Suprapubic skin (tissue), 4 donors: Measurements from ENCODE around the gene TTLL5. TPM values are rescaled to one million over a fixed set of nuclear protein-coding genes. Genes with fewer than 3 reads are reported as not detected.

ENCODE experiments used
- DNase-seq, 2 donors: peaks; one replicate each; pipeline ENCODE4 v3.0.0-alpha.2; 2019; ENCODE audit warnings: low spot score in 2 of 2
- H3K27ac ChIP-seq: fragments of 200-600 bp; sonication (generic); one replicate; pipeline ENCODE4 v1.5.1; 2019
- H3K27me3 ChIP-seq: fragments of 200-600 bp; sonication (generic); one replicate; pipeline ENCODE4 v1.5.1; 2019
- H3K36me3 ChIP-seq: fragments of 200-600 bp; sonication (generic); one replicate; pipeline ENCODE4 v1.5.1; 2019
- H3K4me1 ChIP-seq: fragments of 200-600 bp; sonication (generic); one replicate; pipeline ENCODE4 v1.5.1; 2019
- H3K4me3 ChIP-seq: fragments of 200-600 bp; sonication (generic); one replicate; pipeline ENCODE4 v1.5.1; 2019; ENCODE audit warnings: mild to moderate bottlenecking
- H3K9me3 ChIP-seq: fragments of 200-600 bp; sonication (generic); one replicate; pipeline ENCODE4 v1.5.1; 2019
- CTCF ChIP-seq, 2 donors: fragments of 200-600 bp in 1 of 2; fragments of 450-650 bp in 1 of 2; sonication (generic) in 1 of 2; IDR thresholded peaks; one replicate each; pipeline ENCODE4 v1.5.1; 2016 to 2019; ENCODE audit warnings: antibody characterized with exemption in 2 of 2, mild to moderate bottlenecking in 1 of 2, moderate library complexity in 1 of 2
- EP300 ChIP-seq: sonication (generic); formaldehyde crosslinking; IDR thresholded peaks from one replicate; pipeline ENCODE4 v1.6.1; 2017; ENCODE audit warnings: antibody characterized with exemption
- POLR2A ChIP-seq, 2 donors: fragments of 450-650 bp; IDR thresholded peaks; one replicate each; pipeline ENCODE4 v1.6.1; 2017; ENCODE audit warnings: antibody characterized with exemption in 2 of 2, mild to moderate bottlenecking in 2 of 2, moderate library complexity in 2 of 2
- POLR2AphosphoS5 ChIP-seq, 3 donors: sonication (generic); formaldehyde crosslinking; IDR thresholded peaks; one replicate each; pipeline ENCODE4 v1.6.1; 2017; ENCODE audit warnings: antibody characterized with exemption in 3 of 3
- WGBS: methylation state at CpG from one replicate; pipeline ENCODE4 v1.1.5; 2018; 5-methylcytosine and 5-hydroxymethylcytosine counted together
- total RNA-seq, 4 donors: library from RNA; depleted of rRNA; stranded (reverse); fragments of >200 nt; gene quantifications; one replicate each; pipeline ENCODE4 v1.1.0, GENCODE V29; 2016

The TTLL5 gene
- total RNA-seq, 4 donors from 2014 or later, result 24.4 to 56.4 (median 34.8) TPM

- no peak for TF ChIP-seq POLR2AphosphoS5 (IDR thresholded peaks at IDR 0.05)
- no peak for TF ChIP-seq EP300
- TF ChIP-seq CTCF (IDR thresholded peaks at IDR 0.05), result no peak
- no peak for TF ChIP-seq POLR2A (IDR thresholded peaks at IDR 0.05)
- H3K9me3 ChIP-seq, result no peaks in the 10 kb centered on the region
- peaks cover 27% of the 10 kb centered on the region for H3K4me1 ChIP-seq
- H3K36me3 ChIP-seq, result peaks cover 10% of the 10 kb centered on the region
- WGBS, result 85% methylated on average over 3 of the region's 3 CpGs
- H3K27ac ChIP-seq, result no peak overlapping the region
- DNase-seq, result no peak
- no peak overlapping the region for H3K4me3 ChIP-seq
- H3K27me3 ChIP-seq, result no peaks in the 10 kb centered on the region
Measured at GRCh38 chr14:75662966-75663365, 1.9 kb downstream of the TTLL5 start.

- 76% methylated on average over 2 of the region's 2 CpGs for WGBS
- DNase-seq, result no peak
- Histone ChIP-seq H3K27ac (no peak overlapping the region), H3K4me1 (peaks cover 4% of the 10 kb centered on the region), H3K4me3 (no peak overlapping the region), H3K27me3 (no peaks in the 10 kb centered on the region), H3K36me3 (peaks cover 32% of the 10 kb centered on the region), H3K9me3 (no peaks in the 10 kb centered on the region)
- TF ChIP-seq CTCF (IDR thresholded peaks at IDR 0.05) (no peak), POLR2AphosphoS5 (IDR thresholded peaks at IDR 0.05) (no peak), POLR2A (IDR thresholded peaks at IDR 0.05) (no peak), EP300 (no peak)
Measured at GRCh38 chr14:75667099-75667765, 6.2 kb downstream of the TTLL5 start.

DNA sequence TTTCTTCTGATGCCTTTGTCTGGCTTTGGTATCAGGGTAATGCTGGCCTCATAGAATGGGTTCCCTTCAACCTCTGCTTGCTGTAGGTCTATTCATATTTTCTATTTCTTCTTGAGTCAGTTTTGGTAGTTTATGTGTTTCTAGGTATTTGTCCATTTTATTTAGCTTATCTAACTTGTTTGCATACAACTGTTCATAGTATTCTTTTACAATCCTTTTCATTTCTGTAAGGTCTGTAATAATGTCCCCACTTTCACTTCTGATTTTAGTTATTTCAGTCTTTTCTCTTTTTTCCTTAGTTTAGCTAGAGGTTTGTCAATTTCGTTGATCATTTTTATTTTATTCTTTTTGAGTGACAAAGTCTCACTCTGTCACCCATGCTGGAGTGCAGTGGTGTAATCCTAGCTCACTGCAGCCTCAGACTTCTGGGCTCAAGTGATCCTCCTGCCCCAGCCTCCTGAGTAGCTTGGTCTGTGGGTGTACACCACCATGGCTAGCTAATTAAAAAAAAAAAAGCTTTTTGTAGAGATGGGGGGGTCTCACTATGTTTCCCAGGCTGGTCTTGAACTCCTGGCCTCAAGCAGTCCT is 11.7 kb downstream of the TTLL5 start:
- DNase-seq, result no peak
- H3K9me3 ChIP-seq, result no peaks in the 10 kb centered on the region
- WGBS, result 82% methylated on average over 1 of the region's 1 CpG
- no peaks in the 10 kb centered on the region for H3K27me3 ChIP-seq
- H3K4me1 ChIP-seq, result no peaks in the 10 kb centered on the region
- H3K36me3 ChIP-seq, result peaks cover 28% of the 10 kb centered on the region
- TF ChIP-seq CTCF (IDR thresholded peaks at IDR 0.05) (no peak), POLR2A (IDR thresholded peaks at IDR 0.05) (no peak)
- H3K4me3 ChIP-seq, result no peak overlapping the region
- H3K27ac ChIP-seq, result no peak overlapping the region

- WGBS, result 95% methylated on average over 4 of the region's 4 CpGs
- no peak for DNase-seq
- H3K4me1 ChIP-seq, result no peaks in the 10 kb centered on the region
- peaks cover 28% of the 10 kb centered on the region for H3K36me3 ChIP-seq
- no peak overlapping the region for H3K4me3 ChIP-seq
- H3K9me3 ChIP-seq, result no peaks in the 10 kb centered on the region
- TF ChIP-seq POLR2AphosphoS5 (IDR thresholded peaks at IDR 0.05), result no peak
- TF ChIP-seq EP300, result no peak
- TF ChIP-seq CTCF (IDR thresholded peaks at IDR 0.05), result no peak
- TF ChIP-seq POLR2A (IDR thresholded peaks at IDR 0.05), result no peak
- H3K27me3 ChIP-seq, result no peaks in the 10 kb centered on the region
- no peak overlapping the region for H3K27ac ChIP-seq
Measured at GRCh38 chr14:75673345-75674035, 12.4 kb downstream of the TTLL5 start.

DNA sequence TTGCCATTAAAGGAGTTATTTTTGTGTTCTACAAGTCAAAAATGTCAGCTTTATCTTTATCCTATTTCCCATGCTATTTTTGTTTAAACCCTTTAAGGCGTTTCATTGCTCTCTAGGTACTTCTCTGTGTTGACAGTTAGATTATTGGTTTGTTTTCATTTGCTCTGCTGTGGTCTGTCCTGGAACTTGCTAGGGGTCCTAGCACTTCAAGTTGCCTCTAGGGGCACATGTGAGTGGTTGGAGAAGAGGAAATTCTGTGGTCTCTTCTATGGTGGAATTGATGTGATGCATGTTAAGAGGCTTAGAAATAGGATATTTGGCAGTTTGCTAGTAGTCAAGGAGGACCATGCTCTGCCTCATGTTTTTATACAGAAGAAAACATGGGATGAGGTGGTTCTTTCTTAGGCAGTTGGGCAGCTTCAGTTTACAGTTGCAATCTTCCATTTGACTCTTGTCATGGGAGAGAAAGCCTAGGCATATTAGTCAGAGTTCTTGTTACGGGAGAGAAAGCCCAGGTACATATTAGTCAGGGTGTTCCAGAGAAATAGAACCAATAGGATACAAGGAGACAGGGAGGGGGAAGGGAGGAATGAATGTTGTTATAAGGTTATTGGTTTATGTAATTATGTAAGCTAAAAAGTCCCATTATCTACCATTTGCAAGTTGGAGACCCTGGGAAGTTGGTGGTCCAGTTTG is 14.4 kb downstream of the TTLL5 start:
- no peaks in the 10 kb centered on the region for H3K27me3 ChIP-seq
- TF ChIP-seq POLR2AphosphoS5 (IDR thresholded peaks at IDR 0.05) (no peak), EP300 (no peak), CTCF (IDR thresholded peaks at IDR 0.05) (no peak), POLR2A (IDR thresholded peaks at IDR 0.05) (no peak)
- whole genome bisulfite sequencing, result 88% methylated on average over 2 of the region's 2 CpGs

More for the DNA sequence above, 14.4 kb downstream of the TTLL5 start:
- no peaks in the 10 kb centered on the region for H3K9me3 ChIP-seq
- no peak overlapping the region for H3K4me3 ChIP-seq
- no peak overlapping the region for H3K27ac ChIP-seq
- H3K4me1 ChIP-seq, result no peaks in the 10 kb centered on the region
- no peak for DNase-seq
- peaks cover 17% of the 10 kb centered on the region for H3K36me3 ChIP-seq
